Muscle layer of duodenum (tissue), 2 donors: ENCODE results near the gene FTCD.

Experiments used
- H3K27ac ChIP-seq: one replicate; pipeline ENCODE4 v1.7.0; 2013; ENCODE audit warnings: mild to moderate bottlenecking, low read length
- H3K27me3 ChIP-seq: one replicate; pipeline ENCODE4 v1.7.0; 2013; ENCODE audit warnings: low read depth, mild to moderate bottlenecking, control low read depth, low read length
- H3K36me3 ChIP-seq, 2 donors: one replicate each; pipeline ENCODE4 v1.7.0; 2013; ENCODE audit warnings: low read length in 2 of 2, control low read depth in 1 of 2, mild to moderate bottlenecking in 1 of 2; ENCODE audit not compliant: insufficient read depth in 2 of 2, control insufficient read depth in 1 of 2
- H3K4me1 ChIP-seq, 2 donors: one replicate each; pipeline ENCODE4 v1.7.0; 2013; ENCODE audit warnings: low read length in 2 of 2, mild to moderate bottlenecking in 2 of 2, control low read depth in 1 of 2, moderate library complexity in 1 of 2; ENCODE audit not compliant: insufficient read depth in 2 of 2, control insufficient read depth in 1 of 2
- H3K4me3 ChIP-seq, 2 donors: one replicate each; pipeline ENCODE4 v1.7.0; 2013; ENCODE audit warnings: low read length in 2 of 2, low read depth in 1 of 2, mild to moderate bottlenecking in 1 of 2
- H3K9me3 ChIP-seq, 2 donors: one replicate each; pipeline ENCODE4 v1.7.0; 2013; ENCODE audit warnings: low read length in 2 of 2, control low read depth in 1 of 2, mild to moderate bottlenecking in 1 of 2; ENCODE audit not compliant: control insufficient read depth in 1 of 2
- donor health status: healthy.

FTCD gene

DNA sequence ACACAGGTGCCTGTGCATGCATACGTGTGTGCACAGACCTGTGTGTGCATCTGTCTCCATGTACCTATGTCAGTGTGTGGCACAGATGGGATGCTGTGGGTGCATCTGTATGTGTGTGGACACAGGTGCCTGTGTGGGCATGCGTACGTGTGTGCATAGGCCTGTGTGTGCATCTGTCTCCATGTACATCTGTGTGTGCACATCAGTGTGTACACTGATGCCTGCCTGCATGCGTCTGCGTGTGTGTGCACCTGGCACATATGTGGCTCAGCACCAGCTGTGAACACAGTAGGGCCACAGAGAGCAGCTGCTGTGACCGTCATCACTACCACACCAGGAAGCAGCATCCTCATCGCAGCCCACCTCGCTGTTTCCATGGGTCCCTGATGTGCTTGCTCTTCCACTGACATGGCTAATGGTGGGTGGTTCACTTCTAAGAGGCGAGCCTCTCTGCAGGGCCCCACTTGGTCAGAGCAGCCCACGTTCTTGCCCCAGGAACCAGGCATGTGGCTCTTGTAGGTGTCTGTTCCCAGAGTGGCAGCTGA, 38.5 kb upstream of the FTCD start:
- no peak overlapping the region for H3K4me3 ChIP-seq
- H3K36me3 ChIP-seq: peaks cover 16 to 57% of the 10 kb centered on the region in 2 donors
- no peaks in the 10 kb centered on the region for H3K4me1 ChIP-seq
- no peaks in the 10 kb centered on the region for H3K9me3 ChIP-seq
- no peak overlapping the region for H3K27ac ChIP-seq
- H3K27me3 ChIP-seq: no peaks in the 10 kb centered on the region

DNA sequence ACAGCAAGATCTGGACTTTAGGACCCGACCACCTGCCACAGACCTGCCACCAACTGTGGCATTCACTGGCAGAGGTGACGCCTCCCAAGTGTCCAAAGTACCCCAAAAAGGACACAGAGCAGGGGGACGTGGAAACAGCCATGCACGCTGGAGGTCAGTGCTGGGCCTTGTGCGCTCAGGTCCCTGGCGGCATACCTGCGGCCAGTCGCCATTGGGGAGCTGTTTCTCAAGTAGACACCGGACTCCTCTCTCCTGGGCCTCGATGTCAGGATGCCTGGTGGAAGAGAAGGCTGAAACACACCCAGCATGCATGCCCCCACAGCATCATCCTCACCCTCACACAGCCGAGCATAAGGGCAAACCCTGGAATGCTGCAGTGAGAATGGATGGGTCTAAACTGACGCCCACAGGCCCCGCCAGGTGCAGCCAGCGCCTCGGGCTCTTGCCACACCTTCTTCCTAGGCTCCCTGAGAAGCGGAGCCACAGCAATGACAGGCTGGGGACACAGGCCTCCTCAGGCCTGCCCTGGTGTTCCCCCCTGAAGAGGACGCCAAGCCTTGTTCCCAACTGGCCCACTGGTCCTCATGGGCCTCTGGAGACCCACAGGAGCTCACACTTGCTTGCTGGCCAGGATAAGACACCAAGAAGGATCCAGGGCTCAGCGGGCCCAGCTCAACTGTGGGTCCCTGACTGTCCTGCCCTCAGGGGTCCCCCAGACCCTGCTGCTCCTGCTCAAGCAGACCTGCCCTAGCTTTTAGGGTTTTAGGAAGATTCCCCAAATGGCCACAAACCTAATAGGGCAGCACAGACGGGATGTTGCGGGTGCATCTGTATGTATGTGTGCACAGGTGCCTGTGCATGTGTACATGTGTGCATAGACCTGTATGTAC, 36.6 kb upstream of the FTCD start:
- Histone ChIP-seq H3K9me3 (no peaks in the 10 kb centered on the region), H3K27me3 (no peaks in the 10 kb centered on the region), H3K4me3 (no peak overlapping the region), H3K4me1 (no peaks in the 10 kb centered on the region), H3K27ac (no peak overlapping the region), H3K36me3 (peaks cover 16 to 57% of the 10 kb centered on the region in 2 donors)

DNA sequence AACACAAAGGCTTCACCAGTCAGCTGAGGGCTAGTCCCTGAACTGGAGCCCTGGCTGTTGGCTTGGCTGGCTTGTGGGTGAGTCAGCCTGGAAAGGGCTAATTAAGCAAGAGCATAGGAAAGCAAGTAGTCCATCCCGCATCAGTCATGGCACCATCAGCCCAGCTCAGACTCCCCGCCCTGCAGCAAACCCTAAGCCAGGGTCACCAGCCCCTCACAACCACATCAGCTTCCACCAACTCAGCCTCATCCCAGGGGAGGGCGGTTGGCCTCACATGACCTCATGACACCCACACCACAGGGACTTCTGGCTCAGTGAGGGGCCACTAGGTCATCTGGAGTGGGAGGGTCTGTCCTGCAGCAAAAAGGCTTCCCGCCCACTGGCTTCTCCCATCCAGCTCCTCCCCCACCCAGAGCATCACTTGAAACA, 35.9 kb upstream of the FTCD start:
- Histone ChIP-seq H3K4me3 (no peak overlapping the region), H3K27me3 (no peaks in the 10 kb centered on the region), H3K27ac (no peak overlapping the region), H3K36me3 (peaks cover 11 to 52% of the 10 kb centered on the region in 2 donors), H3K9me3 (no peaks in the 10 kb centered on the region), H3K4me1 (no peaks in the 10 kb centered on the region)

DNA sequence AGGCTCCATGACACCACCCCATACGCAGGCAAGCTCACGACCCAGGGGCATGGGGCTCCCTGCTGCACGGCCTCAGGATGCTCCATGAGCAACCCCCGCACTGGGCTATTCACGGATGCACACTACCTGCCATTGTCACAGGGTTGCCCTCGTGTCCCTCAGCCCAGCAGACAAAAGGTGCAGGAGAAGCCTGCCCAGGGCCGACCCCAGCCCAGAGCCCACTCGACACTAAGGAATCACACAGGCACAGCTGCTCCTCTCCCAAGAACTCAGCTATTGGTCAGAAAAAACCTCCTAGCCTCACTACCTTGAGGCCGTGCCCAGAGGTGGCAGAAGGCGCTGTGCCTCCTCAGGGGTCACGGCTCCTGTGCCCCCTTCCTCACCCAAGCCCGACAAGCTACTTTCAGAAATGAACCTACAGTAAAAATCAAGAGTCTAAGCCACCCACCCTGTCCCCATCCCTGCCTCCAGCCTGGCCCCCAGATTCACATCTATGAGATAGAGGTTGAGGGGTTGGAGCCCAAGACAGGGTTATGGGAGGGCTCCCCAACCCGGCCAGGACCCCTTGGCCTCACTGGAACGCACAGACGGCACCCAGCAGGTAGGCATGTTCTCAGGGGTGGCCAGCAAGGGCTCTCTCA, 35.2 kb upstream of the FTCD start:
- Histone ChIP-seq H3K9me3 (no peaks in the 10 kb centered on the region), H3K4me3 (no peak overlapping the region), H3K27me3 (no peaks in the 10 kb centered on the region), H3K36me3 (peaks cover 11 to 45% of the 10 kb centered on the region in 2 donors), H3K27ac (no peak overlapping the region), H3K4me1 (no peaks in the 10 kb centered on the region)

DNA sequence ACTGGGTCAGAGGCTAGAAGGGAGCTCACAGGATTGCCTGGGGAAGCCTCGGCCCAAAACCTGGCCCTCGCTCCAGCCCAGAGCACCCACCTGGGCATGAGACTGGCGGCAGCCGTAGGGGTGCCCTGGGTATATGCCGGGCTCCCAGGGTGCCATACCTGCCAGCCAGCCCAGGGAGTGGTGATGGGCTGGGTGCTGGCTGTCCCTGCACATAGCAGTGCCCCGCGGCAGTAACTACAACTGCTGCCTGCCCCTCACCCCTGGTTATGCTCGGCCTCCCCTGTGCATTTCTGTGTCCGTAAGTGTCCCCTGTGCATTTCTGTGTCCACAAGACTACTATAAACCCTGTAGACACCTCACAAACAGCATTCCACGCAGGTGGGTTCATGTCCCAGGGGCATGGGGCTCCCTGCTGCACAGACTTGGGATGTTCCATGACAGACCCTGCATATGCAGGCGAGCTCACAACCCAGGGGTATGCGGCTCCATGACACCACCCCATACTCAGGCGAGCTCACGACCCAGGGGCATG, 34.6 kb upstream of the FTCD start:
- Histone ChIP-seq H3K4me3 (no peak overlapping the region), H3K4me1 (no peaks in the 10 kb centered on the region), H3K36me3 (peaks cover 11 to 40% of the 10 kb centered on the region in 2 donors), H3K9me3 (no peaks in the 10 kb centered on the region), H3K27ac (no peak overlapping the region), H3K27me3 (no peaks in the 10 kb centered on the region)

DNA sequence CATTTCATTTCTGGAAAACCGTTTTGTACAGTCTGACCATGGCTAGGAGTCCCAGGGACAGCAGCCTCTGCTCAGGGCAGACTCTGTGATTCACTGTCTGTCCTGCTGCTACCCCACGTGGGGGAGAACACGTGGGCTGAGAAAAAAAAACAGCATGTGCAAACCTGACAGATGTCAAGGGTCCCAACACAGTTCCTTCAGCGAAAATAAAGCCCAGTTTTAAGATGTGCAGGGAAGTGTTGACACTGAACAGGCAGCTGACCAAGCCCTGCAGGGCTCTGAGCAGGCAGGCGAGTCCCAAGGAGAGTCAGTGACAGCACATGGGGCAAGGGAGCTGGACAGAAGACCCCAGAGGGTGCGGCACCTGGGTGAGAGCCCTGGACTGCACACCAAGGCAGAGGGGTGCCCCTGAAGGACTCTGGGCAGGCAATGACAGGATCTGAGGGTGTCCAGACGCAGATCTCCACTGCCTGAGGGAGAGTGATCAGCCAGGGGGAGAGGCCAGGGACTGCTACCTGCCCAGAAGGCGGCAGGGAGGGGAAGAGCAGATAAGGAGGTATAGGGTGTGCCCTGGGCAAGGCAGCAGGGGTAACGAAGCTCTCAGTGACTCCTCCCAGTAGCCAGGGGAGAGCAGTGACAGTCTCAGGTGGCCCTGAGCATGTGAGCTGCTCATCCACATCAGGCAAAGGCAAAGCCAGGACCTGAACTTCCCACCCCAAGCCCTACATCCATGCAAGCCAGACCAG, 34.0 kb upstream of the FTCD start:
- Histone ChIP-seq H3K36me3 (peaks cover 9 to 33% of the 10 kb centered on the region in 2 donors), H3K4me3 (no peak overlapping the region), H3K4me1 (peaks cover 0 to 3% of the 10 kb centered on the region in 2 donors), H3K9me3 (no peaks in the 10 kb centered on the region), H3K27me3 (no peaks in the 10 kb centered on the region), H3K27ac (no peak overlapping the region)

DNA sequence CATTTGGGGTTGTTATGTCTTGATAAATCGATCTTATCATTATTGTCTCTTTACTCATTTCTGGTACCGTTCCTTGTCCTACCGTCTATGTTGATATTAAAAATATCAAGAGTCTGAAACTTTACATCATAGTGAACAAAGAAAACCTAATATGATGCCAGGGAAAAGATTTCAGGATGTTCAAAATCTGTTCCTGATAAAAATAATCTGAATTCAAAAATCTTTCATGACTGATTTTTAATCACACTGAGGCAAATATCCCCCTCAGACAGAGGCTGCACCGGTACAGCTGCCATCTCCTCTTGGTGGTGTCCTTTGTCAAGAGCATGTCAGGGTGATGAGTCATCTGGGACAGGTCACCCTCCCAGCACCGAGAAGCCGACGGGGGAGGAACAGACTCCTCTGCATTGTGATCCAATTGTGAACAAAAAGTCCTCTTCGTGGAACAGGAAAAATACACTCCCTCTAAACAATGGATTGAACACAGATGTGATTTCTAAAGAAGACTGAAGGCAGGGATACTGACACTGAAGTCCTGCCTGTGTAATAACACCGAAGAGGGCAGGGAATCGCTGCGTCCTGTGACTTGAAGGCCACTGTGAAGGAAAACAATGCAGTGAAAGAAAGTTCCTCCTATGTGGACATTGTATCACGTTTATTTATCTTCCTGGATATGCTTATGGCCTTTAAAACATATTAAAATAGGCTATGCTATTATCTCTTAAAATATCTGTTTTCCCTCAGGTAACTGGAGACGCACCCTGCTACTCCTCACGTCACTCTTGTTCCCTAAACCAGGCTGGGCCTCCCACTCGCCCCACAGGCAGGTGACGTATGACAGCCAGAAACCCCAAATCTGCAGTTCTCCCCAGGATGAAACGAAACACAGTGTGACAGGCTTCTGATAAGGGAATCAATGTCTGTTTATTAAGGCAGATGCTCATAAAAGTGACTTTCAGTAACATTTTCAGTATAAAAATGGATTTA, 33.1 kb upstream of the FTCD start:
- peaks cover 0 to 3% of the 10 kb centered on the region in 2 donors for H3K4me1 ChIP-seq
- H3K36me3 ChIP-seq: peaks cover under 1 to 25% of the 10 kb centered on the region in 2 donors
- H3K27me3 ChIP-seq: no peaks in the 10 kb centered on the region
- H3K27ac ChIP-seq: no peak overlapping the region
- no peak overlapping the region for H3K4me3 ChIP-seq
- no peaks in the 10 kb centered on the region for H3K9me3 ChIP-seq

DNA sequence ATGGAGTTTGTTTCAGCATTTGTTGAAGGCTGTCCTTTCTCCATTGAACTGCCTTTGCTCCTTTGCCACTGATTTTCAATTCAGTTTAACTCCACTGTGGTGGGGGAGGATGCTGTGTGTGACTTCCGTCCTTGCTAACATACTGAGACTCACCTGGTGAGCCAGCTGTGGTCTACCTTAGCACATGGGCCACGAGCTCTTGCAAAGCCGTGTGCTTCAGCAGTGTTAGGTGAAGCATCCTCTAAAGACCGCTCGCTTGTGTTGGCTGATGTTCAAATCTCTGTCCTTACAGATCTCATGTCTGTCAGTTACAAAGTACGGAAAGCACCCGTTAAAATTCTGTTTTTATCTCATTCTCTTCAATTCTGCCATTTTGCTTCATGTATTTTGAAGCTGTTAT, 32.4 kb upstream of the FTCD start:
- H3K36me3 ChIP-seq: peaks cover 0 to 22% of the 10 kb centered on the region in 2 donors
- H3K27ac ChIP-seq: no peak overlapping the region
- no peaks in the 10 kb centered on the region for H3K9me3 ChIP-seq
- H3K4me1 ChIP-seq: peaks cover 0 to 3% of the 10 kb centered on the region in 2 donors
- no peaks in the 10 kb centered on the region for H3K27me3 ChIP-seq
- no peak overlapping the region for H3K4me3 ChIP-seq

DNA sequence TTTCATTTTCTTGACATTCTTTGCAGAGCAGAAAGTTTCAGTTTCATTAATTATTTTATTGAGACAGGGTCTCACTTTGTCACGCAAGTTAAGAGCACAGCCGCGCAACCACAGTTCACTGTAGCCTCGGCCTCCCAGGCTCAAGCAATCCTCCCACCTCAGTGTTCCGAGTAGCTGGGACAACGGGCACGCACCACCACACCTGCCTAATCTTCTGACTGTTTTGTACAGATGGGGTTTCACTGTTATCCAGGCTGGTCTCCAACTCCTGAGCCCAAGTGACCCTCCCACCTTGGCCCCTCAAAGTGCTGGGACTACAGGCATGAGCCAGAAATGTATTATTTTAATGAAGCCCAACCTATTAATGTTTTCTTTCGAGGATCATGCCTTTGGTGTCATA, 31.9 kb upstream of the FTCD start:
- Histone ChIP-seq H3K27ac (no peak overlapping the region), H3K36me3 (peaks cover 0 to 19% of the 10 kb centered on the region in 2 donors), H3K4me1 (peaks cover 0 to 3% of the 10 kb centered on the region in 2 donors), H3K27me3 (no peaks in the 10 kb centered on the region), H3K4me3 (no peak overlapping the region), H3K9me3 (no peaks in the 10 kb centered on the region)

DNA sequence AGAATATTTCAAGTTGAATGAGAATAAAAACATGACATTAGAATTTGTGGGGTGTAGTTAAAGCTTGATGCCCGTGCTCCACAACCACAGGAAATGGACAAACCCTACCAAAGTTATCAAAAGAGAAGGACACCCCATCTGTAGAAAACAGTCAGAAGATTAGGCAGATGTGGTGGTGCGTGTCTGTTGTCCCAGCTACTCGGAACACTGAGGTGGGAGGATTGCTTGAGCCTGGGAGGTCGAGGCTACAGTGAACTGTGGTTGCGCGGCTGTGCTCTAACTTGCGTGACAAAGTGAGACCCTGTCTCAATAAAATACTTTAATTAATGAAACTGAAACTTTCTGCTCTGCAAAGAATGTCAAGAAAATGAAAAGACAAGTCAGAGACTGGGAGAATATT, 30.3 kb upstream of the FTCD start:
- Histone ChIP-seq H3K4me1 (peaks cover 0 to 3% of the 10 kb centered on the region in 2 donors), H3K27me3 (no peaks in the 10 kb centered on the region), H3K36me3 (peaks cover 0 to 3% of the 10 kb centered on the region in 2 donors), H3K4me3 (no peak overlapping the region), H3K9me3 (no peaks in the 10 kb centered on the region), H3K27ac (peak overlapping the region; percentile 27)
